ENCODE results near the gene MOB4.

- TF ChIP-seq CSDC2 (CRISPR knock-in tag; IDR thresholded peaks at IDR 0.05) (no peak), ZC3H10 (CRISPR knock-in tag; IDR thresholded peaks at IDR 0.05) (no peak), ZFP3 (CRISPR knock-in tag; IDR thresholded peaks at IDR 0.05) (no peak), ZFP30 (CRISPR knock-in tag; IDR thresholded peaks at IDR 0.05) (no peak), CREB5 (CRISPR knock-in tag; IDR thresholded peaks at IDR 0.05; ENCODE audit: low read depth) (no peak), RARB (CRISPR knock-in tag; IDR thresholded peaks at IDR 0.05) (no peak), SNAI2 (CRISPR knock-in tag; IDR thresholded peaks at IDR 0.05) (no peak), PATZ1 (CRISPR knock-in tag; IDR thresholded peaks at IDR 0.05; ENCODE audit: borderline replicate concordance) (no peak), BACH2 (CRISPR knock-in tag; IDR thresholded peaks at IDR 0.05; ENCODE audit: borderline replicate concordance) (no peak), GLIS3 (CRISPR knock-in tag; IDR thresholded peaks at IDR 0.05) (no peak), TCF4 (CRISPR knock-in tag; IDR thresholded peaks at IDR 0.05; ENCODE audit: borderline replicate concordance) (no peak), PPARA (CRISPR knock-in tag; IDR thresholded peaks at IDR 0.05; ENCODE audit: borderline replicate concordance) (no peak)
Measured at GRCh38 chr2:197498235-197498936, 17.5 kb upstream of the MOB4 start.
